Activated CD8-positive, alpha-beta T cell treated with anti-CD3 and anti-CD28 coated beads for 36 hours (primary cell): Measurements from ENCODE around the gene MCTP2. TPM values are rescaled to one million over a fixed set of nuclear protein-coding genes. Genes with fewer than 3 reads are reported as not detected.

Experiments used
- ATAC-seq: fragments of 200-7000 bp; cut with Tn5 transposase; one replicate; pipeline ENCODE4 v1.10.0; 2021; ENCODE audit warnings: mild to moderate bottlenecking, moderate library complexity
- CTCF ChIA-PET: fragments of 350-600 bp; sonication (Branson Sonifier 250); formaldehyde crosslinking; loops from one replicate; lab custom pipeline; 2021; ENCODE audit warnings: antibody characterized with exemption; lab: Charles Lee
- POLR2A ChIA-PET: fragments of 350-600 bp; sonication (Branson Sonifier 250); formaldehyde crosslinking; loops from one replicate; lab custom pipeline; 2021; ENCODE audit warnings: antibody characterized with exemption; lab: Charles Lee
- DNase-seq: peaks from one replicate; pipeline ENCODE4 v3.0.0-alpha.2; 2020
- H3K27ac Mint-ChIP-seq: one replicate; pipeline ENCODE4 v1.8.0; 2021; ENCODE audit warnings: mild to moderate bottlenecking, mixed read lengths
- H3K27me3 Mint-ChIP-seq: one replicate; pipeline ENCODE4 v1.8.0; 2021; ENCODE audit warnings: mixed read lengths
- H3K36me3 Mint-ChIP-seq: one replicate; pipeline ENCODE4 v1.8.0; 2021; ENCODE audit warnings: low read depth, mixed read lengths
- H3K4me1 Mint-ChIP-seq: one replicate; pipeline ENCODE4 v1.8.0; 2021; ENCODE audit warnings: low read depth, mixed read lengths
- H3K4me3 Mint-ChIP-seq: one replicate; pipeline ENCODE4 v1.8.0; 2021; ENCODE audit warnings: mild to moderate bottlenecking, moderate library complexity, mixed read lengths
- H3K9me3 Mint-ChIP-seq: one replicate; pipeline ENCODE4 v1.8.0; 2021; ENCODE audit warnings: mixed read lengths
- CTCF ChIP-seq: fragments of 200-600 bp; IDR thresholded peaks from one replicate; pipeline ENCODE4 v1.8.0; 2022; ENCODE audit warnings: antibody characterized with exemption, mild to moderate bottlenecking
- intact Hi-C: fragments of 100-400 bp; cut with micrococcal nuclease; formaldehyde crosslinking; loops from one replicate; pipeline ENCODE4 v1.10.0; 2022
- total RNA-seq, 2 experiments: library from RNA; stranded (reverse); gene quantifications; one replicate each; pipeline ENCODE4 v1.2.3, GENCODE V29; 2021

The MCTP2 gene
- total RNA-seq, 2 experiments from 2014 or later = 16.2 to 18.3 TPM

- peaks cover 31% of the 10 kb centered on the region for H3K36me3 Mint-ChIP-seq
- ATAC-seq = no peak
- no peak overlapping the region for H3K27ac Mint-ChIP-seq
- DNase-seq = no peak
- no peaks in the 10 kb centered on the region for H3K27me3 Mint-ChIP-seq
- intact Hi-C loops = no loop called here
- H3K4me3 Mint-ChIP-seq = no peak overlapping the region
- H3K4me1 Mint-ChIP-seq = no peaks in the 10 kb centered on the region
- no peak for TF ChIP-seq CTCF
- H3K9me3 Mint-ChIP-seq = peaks cover 6% of the 10 kb centered on the region
- ChIA-PET CTCF (no interaction called here), POLR2A (no interaction called here)
These were observed 246.7 kb downstream of the MCTP2 start for GRCh38 chr15:94477913-94478553.

- CTCF ChIA-PET = no interaction called here
- POLR2A ChIA-PET = interaction anchor here (0.7 kb wide), 1 partner anchor 220 kb away, joined by 3 read pairs; no protein-coding TSS in a partner anchor
- no peak overlapping the region for H3K27ac Mint-ChIP-seq
These were observed 247.4 kb downstream of the MCTP2 start for GRCh38 chr15:94478763-94479162.

GRCh38 chr15:94480289-94480834 is 249.0 kb downstream of the MCTP2 start:
- CTCF ChIA-PET = no interaction called here
- POLR2A ChIA-PET = no interaction called here
- H3K4me3 Mint-ChIP-seq = no peak overlapping the region
- H3K4me1 Mint-ChIP-seq = no peaks in the 10 kb centered on the region
- ATAC-seq (no peak), DNase-seq (no peak)
- TF ChIP-seq CTCF = no peak
- peaks cover 31% of the 10 kb centered on the region for H3K36me3 Mint-ChIP-seq
- intact Hi-C loops = no loop called here
- H3K27me3 Mint-ChIP-seq = no peaks in the 10 kb centered on the region
- no peak overlapping the region for H3K27ac Mint-ChIP-seq
- peaks cover 14% of the 10 kb centered on the region for H3K9me3 Mint-ChIP-seq

More at GRCh38 chr15:94478763-94479162, 247.4 kb downstream of the MCTP2 start:
- ATAC-seq (no peak), DNase-seq (no peak)
- no peak overlapping the region for H3K4me3 Mint-ChIP-seq
- no peak for TF ChIP-seq CTCF
- H3K27me3 Mint-ChIP-seq = no peaks in the 10 kb centered on the region
- no peaks in the 10 kb centered on the region for H3K4me1 Mint-ChIP-seq
- intact Hi-C loops = no loop called here
- peaks cover 11% of the 10 kb centered on the region for H3K9me3 Mint-ChIP-seq
- H3K36me3 Mint-ChIP-seq = peaks cover 31% of the 10 kb centered on the region

- TF ChIP-seq CTCF = no peak
- peaks cover 6% of the 10 kb centered on the region for H3K36me3 Mint-ChIP-seq
- peaks cover 22% of the 10 kb centered on the region for H3K9me3 Mint-ChIP-seq
- H3K27me3 Mint-ChIP-seq = no peaks in the 10 kb centered on the region
- ATAC-seq (no peak), DNase-seq (no peak)
- intact Hi-C loops = no loop called here
- POLR2A ChIA-PET = no interaction called here
- no peak overlapping the region for H3K4me3 Mint-ChIP-seq
- H3K4me1 Mint-ChIP-seq = no peaks in the 10 kb centered on the region
- CTCF ChIA-PET = no interaction called here
- no peak overlapping the region for H3K27ac Mint-ChIP-seq
These were observed 253.9 kb downstream of the MCTP2 start for GRCh38 chr15:94485148-94485719.

GRCh38 chr15:94487635-94488034 is 256.3 kb downstream of the MCTP2 start:
- H3K4me1 Mint-ChIP-seq = no peaks in the 10 kb centered on the region
- intact Hi-C loops = no loop called here
- no peak overlapping the region for H3K4me3 Mint-ChIP-seq
- ATAC-seq = no peak
- no peak overlapping the region for H3K27ac Mint-ChIP-seq
- no peaks in the 10 kb centered on the region for H3K27me3 Mint-ChIP-seq
- peaks cover 20% of the 10 kb centered on the region for H3K9me3 Mint-ChIP-seq
- ChIA-PET CTCF (no interaction called here), POLR2A (no interaction called here)
- no peaks in the 10 kb centered on the region for H3K36me3 Mint-ChIP-seq
- TF ChIP-seq CTCF = no peak
- no peak for DNase-seq
